HCT116 (cell line): ENCODE results near the gene CRY1. TPM values are rescaled to one million over a fixed set of nuclear protein-coding genes. Genes with fewer than 3 reads are reported as not detected.

Source experiments
- ATAC-seq: fragments of 200-7000 bp; cut with Tn5 transposase; 2 replicates; pipeline ENCODE4 v1.9.1; 2020; ENCODE audit warnings: mild to moderate bottlenecking, moderate library complexity
- BruUV-seq: library from RNA; stranded (reverse); fragments of 400-500 nt; replicated peaks from 2 replicates; lab custom pipeline; 2021; lab: Mats Ljungman, UMichigan
- CTCF ChIA-PET: fragments of 300-600 bp; sonication (Branson Sonifier 250); formaldehyde crosslinking; loops from one replicate; lab custom pipeline; 2021; ENCODE audit warnings: antibody characterized with exemption; lab: Charles Lee
- POLR2A ChIA-PET: fragments of 300-600, 350-600 bp; sonication (Branson Sonifier 250); formaldehyde crosslinking; loops from one replicate; lab custom pipeline; 2021; ENCODE audit warnings: antibody characterized with exemption; lab: Charles Lee
- RAD21 ChIA-PET, 2 experiments: fragments of 300-600 bp; sonication (Branson Sonifier 250); formaldehyde crosslinking; loops; one replicate each; lab custom pipeline; 2023; ENCODE audit warnings: low total read pairs in 2 of 2; ENCODE audit not compliant: uncharacterized antibody in 2 of 2, unreplicated experiment in 2 of 2, low non-redundant PET in 1 of 2; lab: Charles Lee
- DNase-seq: peaks from one replicate; pipeline ENCODE4 v3.0.0-alpha.2; 2010; ENCODE audit warnings: low read depth, low spot score
- H2AFZ ChIP-seq: fragments of 200-600 bp; shearing (Covaris generic), sonication (generic); 2 replicates; pipeline ENCODE4 v1.6.1; 2017; ENCODE audit warnings: low read depth, mixed run types, mixed read lengths, antibody characterized with exemption, low read length; ENCODE audit not compliant: poor library complexity, severe bottlenecking
- H3K27ac ChIP-seq: 2 replicates; pipeline ENCODE4 v1.5.1; 2012; ENCODE audit warnings: low read depth, low read length
- H3K27me3 ChIP-seq: fragments of 200-600 bp; sonication (generic); 2 replicates; pipeline ENCODE4 v1.6.1; 2016; ENCODE audit warnings: mixed run types, low read length, mixed read lengths; ENCODE audit not compliant: insufficient read depth
- H3K36me3 ChIP-seq, 2 experiments: fragments of 200-500 bp in 1 of 2; fragments of 200-600 bp in 1 of 2; sonication (Bioruptor generic) in 1 of 2; sonication (generic) in 1 of 2; 2 replicates each; pipeline versions ENCODE4 v1.5.1 to v1.6.1; 2014 to 2016; ENCODE audit warnings: low read length in 2 of 2, inconsistent platforms in 1 of 2, mixed read lengths in 1 of 2, mixed run types in 1 of 2; ENCODE audit not compliant: insufficient read depth in 2 of 2, control insufficient read depth in 1 of 2
- H3K4me1 ChIP-seq, 2 experiments: fragments of 200-600 bp in 1 of 2; sonication (generic) in 1 of 2; 2 replicates each; pipeline versions ENCODE4 v1.5.1 to v1.6.1; 2012 to 2017; ENCODE audit warnings: low read length in 2 of 2, inconsistent platforms in 1 of 2, mild to moderate bottlenecking in 1 of 2, mixed read lengths in 1 of 2, mixed run types in 1 of 2, moderate library complexity in 1 of 2; ENCODE audit not compliant: insufficient read depth in 2 of 2, control insufficient read depth in 1 of 2
- H3K4me2 ChIP-seq: fragments of 200-600 bp; sonication (generic); 2 replicates; pipeline ENCODE4 v1.6.1; 2017; ENCODE audit warnings: mixed run types, low read length, mixed read lengths
- H3K4me3 ChIP-seq, 2 experiments: fragments of 200-600 bp in 1 of 2; sonication (generic) in 1 of 2; replicated peaks in 1 of 2; 2 replicates each; pipeline ENCODE4 v1.5.1; 2011 to 2016; ENCODE audit warnings: low read length in 2 of 2, control low read depth in 1 of 2, low read depth in 1 of 2, mild to moderate bottlenecking in 1 of 2, mixed read lengths in 1 of 2, mixed run types in 1 of 2
- H3K79me2 ChIP-seq: fragments of 200-600 bp; sonication (generic); 2 replicates; pipeline ENCODE4 v1.6.1; 2017; ENCODE audit warnings: mild to moderate bottlenecking, mixed run types, low read length, moderate library complexity, mixed read lengths; ENCODE audit not compliant: insufficient read depth
- H3K9ac ChIP-seq: fragments of 200-600 bp; sonication (generic); 2 replicates; pipeline ENCODE4 v1.6.1; 2016; ENCODE audit warnings: low read length, mixed read lengths
- H3K9me2 ChIP-seq: fragments of 200-600 bp; sonication (generic), shearing (Covaris generic); 2 replicates; pipeline ENCODE4 v1.6.1; 2017; ENCODE audit warnings: mixed run types, mild to moderate bottlenecking, moderate library complexity; ENCODE audit not compliant: insufficient read depth
- H3K9me3 ChIP-seq, 2 experiments: fragments of 200-500 bp in 1 of 2; fragments of 200-600 bp in 1 of 2; sonication (Bioruptor generic) in 1 of 2; sonication (generic) in 1 of 2; 2 replicates each; pipeline ENCODE4 v1.6.1; 2014 to 2017; ENCODE audit warnings: low read length in 2 of 2, mixed read lengths in 2 of 2, inconsistent platforms in 1 of 2, low read depth in 1 of 2, mild to moderate bottlenecking in 1 of 2, mixed run types in 1 of 2, moderate library complexity in 1 of 2; ENCODE audit not compliant: control insufficient read depth in 1 of 2, insufficient read depth in 1 of 2
- H4K20me1 ChIP-seq: fragments of 200-600 bp; sonication (generic), shearing (Covaris generic); 2 replicates; pipeline ENCODE4 v1.6.1; 2017; ENCODE audit warnings: mixed run types, mild to moderate bottlenecking, moderate library complexity; ENCODE audit not compliant: insufficient read depth
- CBX3 ChIP-seq: IDR thresholded peaks from 2 replicates; pipeline ENCODE4 v1.6.1; 2012; ENCODE audit warnings: low read depth
- CEBPB ChIP-seq: IDR thresholded peaks from 2 replicates; pipeline ENCODE4 v1.6.1; 2012; ENCODE audit warnings: low read depth
- EGR1 ChIP-seq: IDR thresholded peaks from 2 replicates; pipeline ENCODE4 v1.6.1; 2012; ENCODE audit warnings: low read depth
- EZH2 ChIP-seq: fragments of 200-600 bp; sonication (generic); IDR thresholded peaks from 2 replicates; pipeline ENCODE4 v1.6.1; 2017; ENCODE audit warnings: antibody characterized with exemption, mixed run types
- JUND ChIP-seq: IDR thresholded peaks from 2 replicates; pipeline ENCODE4 v1.6.1; 2012
- POLR2AphosphoS5 ChIP-seq: IDR thresholded peaks from 2 replicates; pipeline ENCODE4 v1.6.1; 2011; ENCODE audit warnings: mild to moderate bottlenecking, low read depth, low read length, moderate library complexity
- RAD21 ChIP-seq: IDR thresholded peaks from 2 replicates; pipeline ENCODE4 v1.6.1; 2012; ENCODE audit warnings: low read depth, mild to moderate bottlenecking
- SIN3A ChIP-seq: IDR thresholded peaks from 2 replicates; pipeline ENCODE4 v1.6.1; 2012; ENCODE audit warnings: low read depth
- SP1 ChIP-seq: IDR thresholded peaks from 2 replicates; pipeline ENCODE4 v1.6.1; 2012; ENCODE audit warnings: low read depth
- SRF ChIP-seq: IDR thresholded peaks from 2 replicates; pipeline ENCODE4 v1.6.1; 2012; ENCODE audit warnings: low read depth
- TCF7L2 ChIP-seq: IDR thresholded peaks from 2 replicates; pipeline ENCODE4 v1.7.0; 2011; ENCODE audit warnings: borderline replicate concordance, inconsistent platforms; ENCODE audit not compliant: insufficient read depth, insufficient read length; ENCODE audit errors: extremely low read depth
- ZFX ChIP-seq: fragments of 450-650 bp; IDR thresholded peaks from 2 replicates; pipeline ENCODE4 v1.6.1; 2017
- intact Hi-C: fragments of 100-400 bp; cut with micrococcal nuclease; formaldehyde crosslinking; loops from 2 replicates; pipeline ENCODE4 v1.10.0; 2022
- total RNA-seq: library from RNA; stranded (reverse); gene quantifications from one replicate; pipeline ENCODE4 v1.2.1, GENCODE V29; 2021; ENCODE audit not compliant: unreplicated experiment
- TF ChIP-seq, protein P1 (sequence below): IDR thresholded peaks from 2 replicates; pipeline ENCODE4 v1.6.1; 2012
- TF ChIP-seq, protein P2 (sequence below): IDR thresholded peaks from 2 replicates; pipeline ENCODE4 v1.6.1; 2011; ENCODE audit warnings: mild to moderate bottlenecking, low read length, moderate library complexity; ENCODE audit not compliant: insufficient replicate concordance; ENCODE audit errors: extremely low read depth
- TF ChIP-seq, protein P3 (sequence below): IDR thresholded peaks from 2 replicates; pipeline ENCODE4 v1.6.1; 2012; ENCODE audit warnings: low read depth

Gene CRY1
- total RNA-seq, 1 experiment from 2014 or later: 16.3 TPM

DNA sequence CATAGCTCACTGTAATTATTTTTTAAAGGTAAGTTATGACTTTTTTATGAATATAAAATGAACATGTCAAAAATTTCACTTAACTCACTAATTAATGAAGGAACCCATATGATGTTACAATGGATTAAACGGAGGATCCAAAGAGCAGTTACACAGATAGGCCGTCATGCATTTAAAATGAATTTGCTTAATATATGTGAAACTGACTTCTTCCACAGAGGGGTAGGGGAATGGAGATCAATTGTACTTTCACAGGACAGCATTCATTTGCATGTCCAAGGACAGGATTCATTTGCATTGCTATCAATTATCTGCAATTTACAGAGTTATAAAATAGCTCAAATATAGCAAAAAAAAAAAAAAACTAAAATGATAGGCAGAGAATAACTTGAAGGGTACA lies 6.6 kb upstream of the CRY1 start:
- H3K27me3 ChIP-seq: no peaks in the 10 kb centered on the region
- H3K4me1 ChIP-seq: peaks cover 0 to 5% of the 10 kb centered on the region in 2 experiments; a peak in 1 of 4 replicates
- POLR2A ChIA-PET: no interaction called here
- no peaks in the 10 kb centered on the region for H3K79me2 ChIP-seq
- no peak overlapping the region for H3K27ac ChIP-seq
- no peak overlapping the region for H3K4me2 ChIP-seq
- DNase-seq (no peak), ATAC-seq (no peak)
- no TSS peak for BruUV-seq
- RAD21 ChIA-PET: interaction anchor here in 1 of 2 experiments (0.6 kb wide), 1 partner anchor 21 kb away, joined by 3 read pairs; no protein-coding TSS in a partner anchor
- H3K36me3 ChIP-seq: no peaks in the 10 kb centered on the region
- CTCF ChIA-PET: interaction anchor here (1.1 kb wide), 1 partner anchor 8 kb away, joined by 4 read pairs; no protein-coding TSS in a partner anchor
- TF ChIP-seq EZH2: no peak
- TF ChIP-seq CEBPB: no peak
- no peak for TF ChIP-seq EGR1
- TF ChIP-seq, protein P1, sequence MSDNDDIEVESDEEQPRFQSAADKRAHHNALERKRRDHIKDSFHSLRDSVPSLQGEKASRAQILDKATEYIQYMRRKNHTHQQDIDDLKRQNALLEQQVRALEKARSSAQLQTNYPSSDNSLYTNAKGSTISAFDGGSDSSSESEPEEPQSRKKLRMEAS: no peak
- TF ChIP-seq SRF: no peak
- no peak for TF ChIP-seq TCF7L2
- TF ChIP-seq SP1: no peak
- TF ChIP-seq ZFX: no peak
- no peak for TF ChIP-seq JUND
- TF ChIP-seq, protein P2, sequence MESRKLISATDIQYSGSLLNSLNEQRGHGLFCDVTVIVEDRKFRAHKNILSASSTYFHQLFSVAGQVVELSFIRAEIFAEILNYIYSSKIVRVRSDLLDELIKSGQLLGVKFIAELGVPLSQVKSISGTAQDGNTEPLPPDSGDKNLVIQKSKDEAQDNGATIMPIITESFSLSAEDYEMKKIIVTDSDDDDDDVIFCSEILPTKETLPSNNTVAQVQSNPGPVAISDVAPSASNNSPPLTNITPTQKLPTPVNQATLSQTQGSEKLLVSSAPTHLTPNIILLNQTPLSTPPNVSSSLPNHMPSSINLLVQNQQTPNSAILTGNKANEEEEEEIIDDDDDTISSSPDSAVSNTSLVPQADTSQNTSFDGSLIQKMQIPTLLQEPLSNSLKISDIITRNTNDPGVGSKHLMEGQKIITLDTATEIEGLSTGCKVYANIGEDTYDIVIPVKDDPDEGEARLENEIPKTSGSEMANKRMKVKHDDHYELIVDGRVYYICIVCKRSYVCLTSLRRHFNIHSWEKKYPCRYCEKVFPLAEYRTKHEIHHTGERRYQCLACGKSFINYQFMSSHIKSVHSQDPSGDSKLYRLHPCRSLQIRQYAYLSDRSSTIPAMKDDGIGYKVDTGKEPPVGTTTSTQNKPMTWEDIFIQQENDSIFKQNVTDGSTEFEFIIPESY: no peak
- TF ChIP-seq SIN3A: no peak
- TF ChIP-seq CBX3: no peak
- TF ChIP-seq POLR2AphosphoS5: no peak
- TF ChIP-seq, protein P3, sequence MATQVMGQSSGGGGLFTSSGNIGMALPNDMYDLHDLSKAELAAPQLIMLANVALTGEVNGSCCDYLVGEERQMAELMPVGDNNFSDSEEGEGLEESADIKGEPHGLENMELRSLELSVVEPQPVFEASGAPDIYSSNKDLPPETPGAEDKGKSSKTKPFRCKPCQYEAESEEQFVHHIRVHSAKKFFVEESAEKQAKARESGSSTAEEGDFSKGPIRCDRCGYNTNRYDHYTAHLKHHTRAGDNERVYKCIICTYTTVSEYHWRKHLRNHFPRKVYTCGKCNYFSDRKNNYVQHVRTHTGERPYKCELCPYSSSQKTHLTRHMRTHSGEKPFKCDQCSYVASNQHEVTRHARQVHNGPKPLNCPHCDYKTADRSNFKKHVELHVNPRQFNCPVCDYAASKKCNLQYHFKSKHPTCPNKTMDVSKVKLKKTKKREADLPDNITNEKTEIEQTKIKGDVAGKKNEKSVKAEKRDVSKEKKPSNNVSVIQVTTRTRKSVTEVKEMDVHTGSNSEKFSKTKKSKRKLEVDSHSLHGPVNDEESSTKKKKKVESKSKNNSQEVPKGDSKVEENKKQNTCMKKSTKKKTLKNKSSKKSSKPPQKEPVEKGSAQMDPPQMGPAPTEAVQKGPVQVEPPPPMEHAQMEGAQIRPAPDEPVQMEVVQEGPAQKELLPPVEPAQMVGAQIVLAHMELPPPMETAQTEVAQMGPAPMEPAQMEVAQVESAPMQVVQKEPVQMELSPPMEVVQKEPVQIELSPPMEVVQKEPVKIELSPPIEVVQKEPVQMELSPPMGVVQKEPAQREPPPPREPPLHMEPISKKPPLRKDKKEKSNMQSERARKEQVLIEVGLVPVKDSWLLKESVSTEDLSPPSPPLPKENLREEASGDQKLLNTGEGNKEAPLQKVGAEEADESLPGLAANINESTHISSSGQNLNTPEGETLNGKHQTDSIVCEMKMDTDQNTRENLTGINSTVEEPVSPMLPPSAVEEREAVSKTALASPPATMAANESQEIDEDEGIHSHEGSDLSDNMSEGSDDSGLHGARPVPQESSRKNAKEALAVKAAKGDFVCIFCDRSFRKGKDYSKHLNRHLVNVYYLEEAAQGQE: no peak
- TF ChIP-seq RAD21: no peak
- H3K9me2 ChIP-seq: no peaks in the 10 kb centered on the region
- H3K4me3 ChIP-seq: no peak overlapping the region
- H3K9me3 ChIP-seq: no peaks in the 10 kb centered on the region
- no peak overlapping the region for H3K9ac ChIP-seq
- intact Hi-C loops: loop anchor here (10.0 kb wide), 1 partner anchor 715 kb away; no protein-coding TSS in a partner anchor
- H2AFZ ChIP-seq: no peak overlapping the region
- H4K20me1 ChIP-seq: no peaks in the 10 kb centered on the region
